ENCODE results near the gene SORCS3. TPM values are rescaled to one million over a fixed set of nuclear protein-coding genes. Genes with fewer than 3 reads are reported as not detected.

SORCS3 gene
- total and polyA plus RNA-seq, 7 experiments from 2014 or later, result 0.41 to 4.6 (median 0.61) TPM; not detected in 1

- no peaks in the 10 kb centered on the region for H3K9me3 ChIP-seq (ENCODE audit: control insufficient read depth in 2 of 3, low read length in 3 of 3)
- H3K27ac ChIP-seq (ENCODE audit: low read depth, low read length), result no peak overlapping the region
- intact Hi-C loops (cut with micrococcal nuclease), result no loop called here
- H3K36me3 Mint-ChIP-seq, result no peaks in the 10 kb centered on the region
- ChIA-PET POLR2A (no interaction called here), CTCF (no interaction called here)
- no peak overlapping the region for H3K4me3 Mint-ChIP-seq
- ATAC-seq (no peak), DNase-seq (no peak)
- no peak overlapping the region for H3K27ac Mint-ChIP-seq
- H3K4me3 ChIP-seq (ENCODE audit: low read length), result no peak overlapping the region
- no peaks in the 10 kb centered on the region for H3K4me1 ChIP-seq (ENCODE audit: control insufficient read depth in 2 of 2, insufficient read depth in 2 of 2, low read length in 2 of 2)
- no peaks in the 10 kb centered on the region for H3K27me3 ChIP-seq (ENCODE audit: control insufficient read depth in 2 of 2, insufficient read depth in 2 of 2, low read length in 2 of 2)
- H3K36me3 ChIP-seq (ENCODE audit: control insufficient read depth in 2 of 3, insufficient read depth in 3 of 3, low read length in 3 of 3), result no peaks in the 10 kb centered on the region
- H3K27me3 Mint-ChIP-seq, result peaks cover 0 to 18% (median 14%) of the 10 kb centered on the region in 5 donors
- H3K9me3 Mint-ChIP-seq, result peaks cover 0 to 2% (median 0%) of the 10 kb centered on the region in 11 donors
- H3K4me1 Mint-ChIP-seq, result no peaks in the 10 kb centered on the region
Observed at GRCh38 chr10:104767282-104767681, 126.2 kb downstream of the SORCS3 start.

DNA sequence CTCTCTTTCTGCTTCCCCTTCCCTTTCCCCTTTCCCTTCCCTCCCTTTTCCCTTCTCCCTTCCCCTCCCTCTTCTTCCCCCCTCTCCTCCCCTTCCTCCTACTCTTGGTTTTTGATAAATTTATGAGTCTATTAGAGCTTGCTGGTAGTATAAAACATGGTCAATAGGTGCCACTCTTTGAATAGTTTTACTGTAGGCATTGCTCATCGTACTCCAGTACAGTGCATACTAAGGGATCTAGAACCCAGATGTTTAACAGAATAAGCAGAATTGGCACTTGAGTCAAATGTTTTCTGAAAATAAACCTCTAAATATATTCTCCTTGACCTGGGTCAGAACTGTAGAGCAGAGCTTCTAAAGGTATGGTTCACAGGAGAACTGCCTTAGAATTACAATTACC, 126.7 kb downstream of the SORCS3 start:
- intact Hi-C loops (cut with micrococcal nuclease), result no loop called here
- ATAC-seq, result no peak

DNA sequence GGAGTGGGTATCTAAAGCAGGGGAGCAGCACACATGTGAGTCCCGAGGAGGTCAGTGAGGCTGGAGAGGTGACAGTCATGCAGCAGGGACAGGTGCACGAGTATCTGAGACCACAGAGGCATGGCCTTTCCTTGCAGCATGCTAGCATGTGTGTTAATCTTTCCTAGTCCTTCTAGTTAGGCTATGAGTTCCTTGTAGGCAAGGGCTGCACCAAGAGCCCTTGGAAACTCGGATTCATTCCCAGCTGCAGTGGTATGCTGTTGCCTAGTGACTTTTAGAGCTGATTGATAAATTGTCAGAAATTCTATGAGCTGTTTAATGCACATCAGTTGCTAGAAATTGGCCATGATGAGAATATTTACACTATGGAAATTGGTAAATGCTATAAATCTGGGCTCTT, 132.0 kb downstream of the SORCS3 start:
- H3K4me1 ChIP-seq (ENCODE audit: control insufficient read depth in 2 of 2, insufficient read depth in 2 of 2, low read length in 2 of 2), result no peaks in the 10 kb centered on the region
- H3K27me3 ChIP-seq (ENCODE audit: control insufficient read depth in 2 of 2, insufficient read depth in 2 of 2, low read length in 2 of 2), result no peaks in the 10 kb centered on the region
- no peaks in the 10 kb centered on the region for H3K4me1 Mint-ChIP-seq
- H3K36me3 ChIP-seq (ENCODE audit: control insufficient read depth in 2 of 3, insufficient read depth in 3 of 3, low read length in 3 of 3), result no peaks in the 10 kb centered on the region
- peaks cover 0 to 2% (median 0%) of the 10 kb centered on the region in 11 donors for H3K9me3 Mint-ChIP-seq
- H3K27ac Mint-ChIP-seq, result no peak overlapping the region
- H3K4me3 Mint-ChIP-seq, result no peak overlapping the region
- H3K36me3 Mint-ChIP-seq, result no peaks in the 10 kb centered on the region
- ChIA-PET POLR2A (no interaction called here), CTCF (no interaction called here)
- DNase-seq (no peak), ATAC-seq (no peak)
- peaks cover 3 to 28% (median 4%) of the 10 kb centered on the region in 5 donors for H3K27me3 Mint-ChIP-seq
- intact Hi-C loops (cut with micrococcal nuclease), result no loop called here
- no peaks in the 10 kb centered on the region for H3K9me3 ChIP-seq (ENCODE audit: control insufficient read depth in 2 of 3, low read length in 3 of 3)
- no peak overlapping the region for H3K4me3 ChIP-seq (ENCODE audit: low read length)
- H3K27ac ChIP-seq (ENCODE audit: low read depth, low read length), result no peak overlapping the region

More for the DNA sequence above, 126.7 kb downstream of the SORCS3 start:
- ChIA-PET CTCF (no interaction called here), POLR2A (interaction anchor here (0.6 kb wide), 1 partner anchor 201 kb away, joined by 10 read pairs; no protein-coding TSS in a partner anchor)
- no peak overlapping the region for H3K27ac Mint-ChIP-seq
- H3K4me3 ChIP-seq (ENCODE audit: low read length), result no peak overlapping the region
- H3K9me3 Mint-ChIP-seq, result peaks cover 0 to 2% (median 0%) of the 10 kb centered on the region in 11 donors
- H3K4me1 ChIP-seq (ENCODE audit: control insufficient read depth in 2 of 2, insufficient read depth in 2 of 2, low read length in 2 of 2), result no peaks in the 10 kb centered on the region
- H3K4me3 Mint-ChIP-seq, result no peak overlapping the region
- H3K27me3 ChIP-seq (ENCODE audit: control insufficient read depth in 2 of 2, insufficient read depth in 2 of 2, low read length in 2 of 2), result no peaks in the 10 kb centered on the region
- no peak overlapping the region for H3K27ac ChIP-seq (ENCODE audit: low read depth, low read length)
- H3K4me1 Mint-ChIP-seq, result no peaks in the 10 kb centered on the region
- no peaks in the 10 kb centered on the region for H3K9me3 ChIP-seq (ENCODE audit: control insufficient read depth in 2 of 3, low read length in 3 of 3)
- peak in 1 of 9 donors; percentile 3 for DNase-seq
- no peaks in the 10 kb centered on the region for H3K36me3 ChIP-seq (ENCODE audit: control insufficient read depth in 2 of 3, insufficient read depth in 3 of 3, low read length in 3 of 3)
- H3K36me3 Mint-ChIP-seq, result no peaks in the 10 kb centered on the region
- H3K27me3 Mint-ChIP-seq, result peaks cover 2 to 19% (median 14%) of the 10 kb centered on the region in 5 donors

GRCh38 chr10:104774234-104774633, 133.1 kb downstream of the SORCS3 start:
- Mint-ChIP-seq H3K27me3 (peaks cover 3 to 25% (median 7%) of the 10 kb centered on the region in 5 donors), H3K36me3 (no peaks in the 10 kb centered on the region)

GRCh38 chr10:104777086-104777799, 136.2 kb downstream of the SORCS3 start:
- DNase-seq (no peak), ATAC-seq (no peak)
- Mint-ChIP-seq H3K4me1 (no peaks in the 10 kb centered on the region), H3K9me3 (peaks cover 0 to 2% (median 0%) of the 10 kb centered on the region in 11 donors), H3K27me3 (peaks cover 0 to 19% (median 7%) of the 10 kb centered on the region in 5 donors), H3K36me3 (no peaks in the 10 kb centered on the region), H3K4me3 (no peak overlapping the region), H3K27ac (no peak overlapping the region)
- no peaks in the 10 kb centered on the region for H3K9me3 ChIP-seq (ENCODE audit: control insufficient read depth in 2 of 3, low read length in 3 of 3)
- H3K4me3 ChIP-seq (ENCODE audit: low read length), result no peak overlapping the region
- ChIA-PET CTCF (no interaction called here), POLR2A (no interaction called here)
- intact Hi-C loops (cut with micrococcal nuclease), result no loop called here
- no peaks in the 10 kb centered on the region for H3K36me3 ChIP-seq (ENCODE audit: control insufficient read depth in 2 of 3, insufficient read depth in 3 of 3, low read length in 3 of 3)
- no peaks in the 10 kb centered on the region for H3K4me1 ChIP-seq (ENCODE audit: control insufficient read depth in 2 of 2, insufficient read depth in 2 of 2, low read length in 2 of 2)
- H3K27ac ChIP-seq (ENCODE audit: low read depth, low read length), result no peak overlapping the region
- H3K27me3 ChIP-seq (ENCODE audit: control insufficient read depth in 2 of 2, insufficient read depth in 2 of 2, low read length in 2 of 2), result no peaks in the 10 kb centered on the region

More at GRCh38 chr10:104774234-104774633, 133.1 kb downstream of the SORCS3 start:
- H3K4me1 ChIP-seq (ENCODE audit: control insufficient read depth in 2 of 2, insufficient read depth in 2 of 2, low read length in 2 of 2), result no peaks in the 10 kb centered on the region
- CTCF ChIA-PET, result no interaction called here
- H3K27me3 ChIP-seq (ENCODE audit: control insufficient read depth in 2 of 2, insufficient read depth in 2 of 2, low read length in 2 of 2), result no peaks in the 10 kb centered on the region
- POLR2A ChIA-PET, result no interaction called here
- H3K9me3 ChIP-seq (ENCODE audit: control insufficient read depth in 2 of 3, low read length in 3 of 3), result no peaks in the 10 kb centered on the region
- intact Hi-C loops (cut with micrococcal nuclease), result no loop called here
- DNase-seq (no peak), ATAC-seq (no peak)
- no peak overlapping the region for H3K27ac ChIP-seq (ENCODE audit: low read depth, low read length)
- Mint-ChIP-seq H3K4me3 (no peak overlapping the region), H3K4me1 (no peaks in the 10 kb centered on the region), H3K27ac (no peak overlapping the region), H3K9me3 (peaks cover 0 to 2% (median 0%) of the 10 kb centered on the region in 11 donors)
- H3K4me3 ChIP-seq (ENCODE audit: low read length), result no peak overlapping the region
- no peaks in the 10 kb centered on the region for H3K36me3 ChIP-seq (ENCODE audit: control insufficient read depth in 2 of 3, insufficient read depth in 3 of 3, low read length in 3 of 3)

DNA sequence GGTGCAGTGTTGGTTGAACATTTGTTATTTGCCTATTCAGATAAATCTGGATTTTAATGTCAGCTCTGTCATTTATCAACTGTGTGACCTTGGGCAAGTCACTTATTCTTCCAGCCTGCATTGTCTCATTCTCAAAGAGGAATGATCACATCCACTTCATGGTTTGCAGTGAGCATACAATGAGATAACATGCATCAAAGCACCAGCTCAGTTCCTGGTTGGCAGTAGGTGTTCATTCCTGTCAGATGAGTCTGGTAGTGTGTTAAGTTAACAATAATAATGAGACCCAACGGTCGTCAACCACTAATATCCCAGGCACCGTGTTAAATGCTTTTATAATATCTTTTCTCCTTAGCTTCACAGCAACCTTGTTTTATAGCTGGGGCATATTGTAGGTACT, 137.3 kb downstream of the SORCS3 start:
- Mint-ChIP-seq H3K4me3 (no peak overlapping the region), H3K36me3 (no peaks in the 10 kb centered on the region), H3K4me1 (no peaks in the 10 kb centered on the region), H3K27me3 (peaks cover 0 to 14% (median 4%) of the 10 kb centered on the region in 5 donors), H3K9me3 (peaks cover 0 to 2% (median 0%) of the 10 kb centered on the region in 11 donors), H3K27ac (no peak overlapping the region)
- DNase-seq (no peak), ATAC-seq (no peak)
- Histone ChIP-seq H3K4me1 (ENCODE audit: control insufficient read depth in 2 of 2, insufficient read depth in 2 of 2, low read length in 2 of 2) (no peaks in the 10 kb centered on the region), H3K9me3 (ENCODE audit: control insufficient read depth in 2 of 3, low read length in 3 of 3) (no peaks in the 10 kb centered on the region), H3K27me3 (ENCODE audit: control insufficient read depth in 2 of 2, insufficient read depth in 2 of 2, low read length in 2 of 2) (no peaks in the 10 kb centered on the region), H3K36me3 (ENCODE audit: control insufficient read depth in 2 of 3, insufficient read depth in 3 of 3, low read length in 3 of 3) (no peaks in the 10 kb centered on the region), H3K4me3 (ENCODE audit: low read length) (no peak overlapping the region), H3K27ac (ENCODE audit: low read depth, low read length) (no peak overlapping the region)
- ChIA-PET CTCF (no interaction called here), POLR2A (no interaction called here)
- intact Hi-C loops (cut with micrococcal nuclease), result no loop called here

DNA sequence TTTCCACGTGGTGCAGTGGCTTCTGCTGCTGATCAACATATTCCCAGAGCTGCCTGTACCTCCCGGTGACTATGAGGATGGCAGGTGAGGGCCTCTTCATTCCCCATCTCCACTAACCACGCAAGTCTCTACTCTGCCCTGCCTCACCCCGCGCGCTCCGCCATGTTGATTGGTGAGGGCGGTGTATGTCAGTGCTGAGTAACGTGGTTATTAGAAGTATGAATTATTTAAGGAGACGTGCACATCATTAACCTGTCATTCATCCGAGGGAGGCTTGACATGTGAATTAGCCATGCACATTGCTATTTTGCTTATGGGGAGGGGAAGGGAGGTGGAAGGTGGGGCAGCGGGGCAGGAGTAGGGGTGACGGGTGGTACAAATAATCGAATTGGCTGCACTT, 138.6 kb downstream of the SORCS3 start:
- intact Hi-C loops (cut with micrococcal nuclease), result no loop called here
- H3K4me1 ChIP-seq (ENCODE audit: control insufficient read depth in 2 of 2, insufficient read depth in 2 of 2, low read length in 2 of 2), result no peaks in the 10 kb centered on the region
- H3K36me3 Mint-ChIP-seq, result no peaks in the 10 kb centered on the region
- ChIA-PET CTCF (no interaction called here), POLR2A (no interaction called here)
- H3K27ac ChIP-seq (ENCODE audit: low read depth, low read length), result no peak overlapping the region
- H3K9me3 ChIP-seq (ENCODE audit: control insufficient read depth in 2 of 3, low read length in 3 of 3), result no peaks in the 10 kb centered on the region
- H3K27ac Mint-ChIP-seq, result no peak overlapping the region
- H3K27me3 Mint-ChIP-seq, result peaks cover 0 to 14% (median 3%) of the 10 kb centered on the region in 5 donors
- no peaks in the 10 kb centered on the region for H3K4me1 Mint-ChIP-seq
- H3K4me3 ChIP-seq (ENCODE audit: low read length), result no peak overlapping the region
- H3K9me3 Mint-ChIP-seq, result peaks cover 0 to 2% (median 0%) of the 10 kb centered on the region in 11 donors
- no peak overlapping the region for H3K4me3 Mint-ChIP-seq
- no peaks in the 10 kb centered on the region for H3K27me3 ChIP-seq (ENCODE audit: control insufficient read depth in 2 of 2, insufficient read depth in 2 of 2, low read length in 2 of 2)
- no peak for DNase-seq
- no peaks in the 10 kb centered on the region for H3K36me3 ChIP-seq (ENCODE audit: control insufficient read depth in 2 of 3, insufficient read depth in 3 of 3, low read length in 3 of 3)
- no peak for ATAC-seq
